GM19452 (cell line): ENCODE data around the gene TAB2.

Source experiments
- ATAC-seq: cut with Tn5 transposase; IDR thresholded peaks from one replicate; pipeline ENCODE4 v1.9.1; 2021; ENCODE audit not compliant: unreplicated experiment

The TAB2 gene, protein sequence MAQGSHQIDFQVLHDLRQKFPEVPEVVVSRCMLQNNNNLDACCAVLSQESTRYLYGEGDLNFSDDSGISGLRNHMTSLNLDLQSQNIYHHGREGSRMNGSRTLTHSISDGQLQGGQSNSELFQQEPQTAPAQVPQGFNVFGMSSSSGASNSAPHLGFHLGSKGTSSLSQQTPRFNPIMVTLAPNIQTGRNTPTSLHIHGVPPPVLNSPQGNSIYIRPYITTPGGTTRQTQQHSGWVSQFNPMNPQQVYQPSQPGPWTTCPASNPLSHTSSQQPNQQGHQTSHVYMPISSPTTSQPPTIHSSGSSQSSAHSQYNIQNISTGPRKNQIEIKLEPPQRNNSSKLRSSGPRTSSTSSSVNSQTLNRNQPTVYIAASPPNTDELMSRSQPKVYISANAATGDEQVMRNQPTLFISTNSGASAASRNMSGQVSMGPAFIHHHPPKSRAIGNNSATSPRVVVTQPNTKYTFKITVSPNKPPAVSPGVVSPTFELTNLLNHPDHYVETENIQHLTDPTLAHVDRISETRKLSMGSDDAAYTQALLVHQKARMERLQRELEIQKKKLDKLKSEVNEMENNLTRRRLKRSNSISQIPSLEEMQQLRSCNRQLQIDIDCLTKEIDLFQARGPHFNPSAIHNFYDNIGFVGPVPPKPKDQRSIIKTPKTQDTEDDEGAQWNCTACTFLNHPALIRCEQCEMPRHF

GRCh38 chr6:149317644-149318571 is at the start of gene TAB2:
Gene TAB2 (plus strand): TSS chr6:149317712. CDS start chr6:149369998, 52,286 bp downstream.
- ATAC-seq = peak; percentile 15

DNA sequence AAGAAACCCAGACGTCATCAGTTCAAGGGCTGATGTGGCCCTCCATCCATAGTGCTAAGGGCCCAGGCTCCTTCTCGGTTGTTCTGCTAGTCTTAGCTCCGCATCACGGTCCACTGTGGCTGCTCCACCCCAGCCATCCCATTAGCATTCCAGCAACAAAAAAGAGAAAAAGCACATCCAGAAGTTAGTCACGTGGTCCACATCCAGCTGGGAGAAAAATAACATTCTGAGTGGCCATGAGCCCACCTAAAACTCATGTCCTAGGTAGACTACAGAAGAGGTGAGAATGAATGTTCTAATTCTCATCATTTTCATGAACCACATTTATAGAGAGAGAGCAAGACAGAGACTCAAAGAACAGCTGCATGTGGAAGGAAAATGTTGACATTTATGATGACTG is 49.4 kb upstream of the TAB2 start:
- no peak for ATAC-seq

GRCh38 chr6:149268768-149269167 is 48.7 kb upstream of the TAB2 start:
- ATAC-seq = no peak

- ATAC-seq = no peak
Measured at GRCh38 chr6:149270616-149271015, 46.9 kb upstream of the TAB2 start.

DNA sequence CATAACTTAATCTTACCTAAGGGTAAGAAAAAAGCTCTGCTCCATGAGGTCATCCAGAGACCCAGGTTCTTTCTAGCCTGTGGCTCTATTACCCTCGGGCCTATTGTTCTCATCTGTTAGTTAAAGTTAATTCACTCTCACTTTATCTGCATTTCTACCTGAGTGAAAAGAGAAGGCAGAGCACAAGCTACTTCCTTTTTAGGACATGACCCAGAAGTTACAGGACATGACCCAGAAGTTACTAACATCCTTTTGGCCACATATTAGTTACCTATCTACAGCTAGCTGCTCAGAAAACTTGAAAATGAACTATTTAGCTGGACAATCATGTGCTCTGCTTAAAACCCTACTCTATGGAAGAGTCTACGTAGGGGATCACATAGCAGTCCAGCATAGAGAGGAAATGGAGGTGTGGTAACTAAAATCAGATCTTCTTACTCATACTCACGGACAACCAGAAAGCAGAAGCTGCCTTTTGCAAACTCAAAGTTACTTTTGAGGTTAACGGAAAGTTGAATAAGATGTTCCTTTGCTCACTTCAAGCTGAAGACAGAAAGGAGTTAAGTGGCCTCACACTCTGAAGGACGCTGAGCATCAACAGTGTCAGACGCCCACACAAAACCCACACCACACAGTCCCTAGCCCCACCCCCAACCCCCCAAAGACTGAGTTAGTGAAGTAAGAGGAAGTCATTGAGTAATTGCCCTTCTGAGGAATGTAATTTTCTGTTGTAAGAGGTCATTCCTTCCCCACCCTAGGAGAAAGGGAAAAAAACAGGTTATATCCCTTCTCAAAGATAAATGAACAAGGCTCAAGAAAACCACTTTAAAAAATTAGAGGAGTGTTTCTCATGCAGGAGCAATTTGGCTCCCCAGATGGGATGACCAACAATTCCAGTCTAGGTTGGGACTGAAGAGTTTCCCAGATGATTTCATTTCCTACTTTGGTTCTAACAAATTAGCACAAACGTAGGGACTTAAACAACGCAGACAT is 45.9 kb upstream of the TAB2 start:
- ATAC-seq = peak; percentile 65

GRCh38 chr6:149273318-149273717 is 44.2 kb upstream of the TAB2 start:
- no peak for ATAC-seq

DNA sequence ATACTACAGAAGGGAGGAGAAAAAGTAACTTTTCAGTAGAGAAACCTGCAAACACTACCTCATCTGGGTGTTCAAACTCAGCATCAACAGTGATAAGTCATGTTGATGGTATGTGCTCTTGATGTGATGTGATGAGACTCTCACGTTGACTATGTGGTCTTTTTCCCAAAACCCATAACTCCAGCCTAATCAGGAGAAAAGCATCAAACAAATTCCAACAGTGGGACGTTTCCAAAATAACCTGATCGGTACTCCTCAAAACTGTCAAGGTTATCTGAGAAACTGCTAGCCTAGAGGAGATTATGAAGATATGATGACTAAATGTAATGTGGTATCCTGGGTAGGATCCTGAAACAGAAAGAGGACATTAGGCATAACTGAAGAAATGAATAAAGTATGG is 41.9 kb upstream of the TAB2 start:
- ATAC-seq = no peak

DNA sequence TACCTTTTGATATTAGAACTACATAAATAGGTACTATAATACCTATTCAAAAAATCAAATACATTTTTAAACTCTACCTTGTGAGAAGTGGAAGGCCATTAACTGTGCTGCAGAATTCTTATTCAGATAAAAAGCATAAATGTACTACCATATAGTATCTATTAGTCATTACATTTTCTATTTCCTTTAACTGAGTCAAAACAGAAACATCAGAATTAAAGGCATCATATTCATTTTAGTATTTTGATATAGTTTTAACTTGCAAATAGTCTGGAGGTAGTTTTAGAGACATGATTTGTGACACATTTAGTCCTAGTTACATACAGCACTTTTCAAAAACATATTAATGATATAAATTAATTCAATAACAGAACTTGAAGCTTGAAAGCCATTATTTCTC is 39.9 kb upstream of the TAB2 start:
- no peak for ATAC-seq

GRCh38 chr6:149278997-149279396 is 38.5 kb upstream of the TAB2 start:
- no peak for ATAC-seq

DNA sequence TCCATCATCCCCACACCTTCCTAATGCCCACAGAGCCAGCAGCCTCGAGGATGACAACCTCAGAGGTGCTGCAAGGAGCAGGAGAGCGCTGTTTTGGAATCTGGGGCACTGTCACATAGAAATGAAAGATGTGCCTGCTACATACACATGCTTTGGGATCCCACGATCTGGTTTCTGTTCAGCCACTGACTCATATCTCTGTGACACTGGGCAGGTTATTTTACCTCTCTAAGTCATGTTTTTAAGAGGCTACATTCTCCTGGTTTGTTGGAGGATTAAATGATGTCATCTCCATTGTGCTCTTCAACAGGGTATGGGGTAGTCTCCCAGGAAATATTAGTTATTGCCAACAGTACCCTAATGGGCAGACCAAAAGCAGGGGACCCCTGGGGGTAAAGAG is 32.6 kb upstream of the TAB2 start:
- ATAC-seq = no peak

GRCh38 chr6:149285626-149286025 is 31.9 kb upstream of the TAB2 start:
- ATAC-seq = no peak

GRCh38 chr6:149286905-149287304 is 30.6 kb upstream of the TAB2 start:
- no peak for ATAC-seq

DNA sequence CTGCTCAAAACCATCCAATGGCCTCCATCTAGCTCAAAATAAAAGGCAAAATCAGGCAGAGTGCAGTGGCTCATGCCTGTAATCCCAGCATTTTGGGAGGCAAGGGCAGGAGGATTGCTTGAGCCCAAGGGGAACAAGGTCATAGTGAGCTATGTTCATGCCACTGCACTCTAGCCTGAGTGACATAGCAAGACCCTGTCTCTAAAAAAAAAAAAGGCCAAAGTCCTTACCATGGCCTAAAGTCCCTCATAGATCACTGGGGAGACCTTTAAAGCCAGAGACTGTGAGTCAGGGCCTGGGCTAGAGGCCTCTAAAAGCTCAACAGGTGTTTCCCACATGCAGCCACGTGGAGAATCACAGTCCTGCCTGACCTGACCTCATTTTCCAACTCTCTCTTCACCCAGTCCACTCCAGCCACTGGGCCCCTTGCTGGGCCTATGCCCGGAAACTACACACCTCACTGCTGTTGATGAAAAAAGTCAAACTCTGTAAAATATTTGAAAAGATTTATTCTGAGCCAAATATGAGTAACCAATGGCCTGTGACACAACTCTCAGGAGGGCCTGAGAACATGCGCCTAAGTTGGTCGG is 28.2 kb upstream of the TAB2 start:
- no peak for ATAC-seq

DNA sequence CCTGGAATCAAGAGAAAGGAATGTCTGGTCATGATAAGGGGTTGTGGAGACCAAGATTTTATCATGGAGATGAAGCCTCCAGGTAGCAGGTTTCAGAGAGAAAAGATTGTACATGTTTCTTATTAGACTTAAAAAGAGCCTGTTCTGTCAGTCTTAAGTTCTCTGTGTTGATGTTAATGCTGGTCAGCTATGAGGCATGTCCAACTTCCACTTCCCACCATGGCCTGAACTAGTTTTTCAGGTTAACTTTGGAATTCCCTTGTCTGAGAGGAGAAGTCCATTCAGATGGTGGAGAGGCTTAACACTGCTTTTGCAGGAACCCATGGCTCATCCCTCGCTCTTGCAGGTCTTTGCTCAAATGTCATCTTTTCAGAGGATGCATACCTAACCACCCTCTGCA is 27.5 kb upstream of the TAB2 start:
- ATAC-seq = no peak

DNA sequence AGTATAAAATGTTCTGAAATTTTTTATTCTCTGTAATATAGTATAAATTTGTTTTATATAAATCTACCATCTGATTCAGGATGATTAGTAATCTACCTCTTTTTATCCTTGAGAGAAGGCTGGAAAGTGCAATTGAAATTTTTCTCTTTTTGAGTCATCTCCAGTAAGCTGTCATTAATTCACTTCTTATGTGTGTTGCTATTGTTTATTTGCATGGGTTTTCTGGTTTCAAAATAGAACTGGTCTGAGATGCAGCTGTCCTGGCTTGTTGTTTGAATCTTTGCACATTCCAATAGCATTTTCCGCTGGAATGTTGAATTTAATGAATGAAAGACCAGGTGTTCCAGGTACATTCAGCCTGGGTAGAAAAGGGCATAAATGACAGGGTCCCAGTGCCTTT is 24.3 kb upstream of the TAB2 start:
- ATAC-seq = peak; percentile 56

- ATAC-seq = no peak
Measured at GRCh38 chr6:149300563-149300962, 16.9 kb upstream of the TAB2 start.

DNA sequence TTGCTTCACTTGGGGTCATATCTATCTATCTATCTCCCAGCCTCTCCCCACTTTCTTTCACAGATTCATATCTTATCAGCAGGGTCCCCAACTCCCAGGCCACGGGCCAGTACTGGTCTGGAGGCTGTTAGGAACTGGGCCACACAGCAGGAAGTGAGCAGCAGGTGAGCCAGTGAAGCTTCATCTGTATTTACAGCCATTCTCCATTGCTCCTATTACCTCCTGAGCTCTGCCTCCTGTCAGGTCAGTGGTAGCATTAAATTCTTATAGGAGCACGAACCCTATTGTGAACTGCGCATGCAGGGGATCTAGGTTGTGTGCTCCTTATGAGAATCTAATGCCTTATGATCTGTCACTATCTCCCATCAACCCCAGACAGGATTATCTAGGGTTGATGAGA is 14.8 kb upstream of the TAB2 start:
- ATAC-seq = no peak

GRCh38 chr6:149303468-149303867 is 14.0 kb upstream of the TAB2 start:
- no peak for ATAC-seq

GRCh38 chr6:149305372-149305771 is 12.1 kb upstream of the TAB2 start:
- ATAC-seq = no peak

DNA sequence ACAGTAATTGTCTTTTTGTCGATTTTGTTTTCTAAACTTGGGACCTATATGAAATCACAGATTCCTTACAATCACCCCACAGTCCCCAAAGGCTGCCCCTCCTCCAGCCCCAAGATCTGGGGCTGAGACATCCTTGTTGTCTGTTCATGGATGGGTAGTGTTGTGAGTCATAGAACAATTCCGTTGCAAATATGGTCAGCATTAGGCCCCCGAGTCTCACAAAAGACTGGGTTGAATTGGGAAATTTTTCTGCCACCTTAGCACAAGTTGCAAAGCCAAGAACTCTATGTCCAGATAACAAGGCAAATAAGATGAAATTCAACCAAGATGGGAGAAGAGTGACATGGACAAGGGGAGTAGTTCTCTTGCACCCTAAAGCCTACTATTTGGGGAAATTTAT is 10.5 kb upstream of the TAB2 start:
- ATAC-seq = no peak
